ENCODE measurements around the gene DGKK. TPM values are rescaled to one million over a fixed set of nuclear protein-coding genes. Genes with fewer than 3 reads are reported as not detected.

The DGKK gene
- total RNA-seq, 2 donors from 2014 or later = not detected

DNA sequence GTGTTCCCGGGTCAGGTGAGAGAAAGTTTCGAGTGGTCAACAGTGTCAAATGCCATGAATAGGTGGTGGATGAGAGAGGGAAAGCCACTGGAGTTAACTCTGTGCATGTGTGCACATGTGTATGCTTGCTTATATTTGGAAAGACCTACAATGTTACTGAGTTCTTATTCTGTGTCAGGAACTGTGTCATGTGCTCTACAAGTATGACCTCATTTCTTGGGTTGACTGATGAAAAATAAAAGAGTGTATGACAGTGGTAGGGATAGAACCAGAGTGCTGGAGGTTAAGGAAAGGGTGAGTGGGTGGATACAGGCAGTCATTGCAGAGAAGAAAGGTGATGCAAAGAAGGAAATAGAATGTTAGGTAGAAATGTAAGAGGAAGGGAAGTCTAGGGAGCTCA, 22.1 kb upstream of the DGKK start:
- WGBS, 2 donors = 52 to 60% methylated on average over 2 of the region's 2 CpGs
- no peaks in the 10 kb centered on the region for H3K36me3 ChIP-seq (replicated peaks in 1 of 2; ENCODE audit: insufficient read depth in 1 of 2, low read depth in 2 of 2)
- no peaks in the 10 kb centered on the region for H3K27me3 ChIP-seq
- DNase-seq = no peak
- H3K4me3 ChIP-seq = no peak overlapping the region
- no peak overlapping the region for H3K27ac ChIP-seq
- TF ChIP-seq, protein P1, sequence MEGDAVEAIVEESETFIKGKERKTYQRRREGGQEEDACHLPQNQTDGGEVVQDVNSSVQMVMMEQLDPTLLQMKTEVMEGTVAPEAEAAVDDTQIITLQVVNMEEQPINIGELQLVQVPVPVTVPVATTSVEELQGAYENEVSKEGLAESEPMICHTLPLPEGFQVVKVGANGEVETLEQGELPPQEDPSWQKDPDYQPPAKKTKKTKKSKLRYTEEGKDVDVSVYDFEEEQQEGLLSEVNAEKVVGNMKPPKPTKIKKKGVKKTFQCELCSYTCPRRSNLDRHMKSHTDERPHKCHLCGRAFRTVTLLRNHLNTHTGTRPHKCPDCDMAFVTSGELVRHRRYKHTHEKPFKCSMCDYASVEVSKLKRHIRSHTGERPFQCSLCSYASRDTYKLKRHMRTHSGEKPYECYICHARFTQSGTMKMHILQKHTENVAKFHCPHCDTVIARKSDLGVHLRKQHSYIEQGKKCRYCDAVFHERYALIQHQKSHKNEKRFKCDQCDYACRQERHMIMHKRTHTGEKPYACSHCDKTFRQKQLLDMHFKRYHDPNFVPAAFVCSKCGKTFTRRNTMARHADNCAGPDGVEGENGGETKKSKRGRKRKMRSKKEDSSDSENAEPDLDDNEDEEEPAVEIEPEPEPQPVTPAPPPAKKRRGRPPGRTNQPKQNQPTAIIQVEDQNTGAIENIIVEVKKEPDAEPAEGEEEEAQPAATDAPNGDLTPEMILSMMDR (IDR thresholded peaks at IDR 0.05) = no peak
- no peak for TF ChIP-seq POLR2A (IDR thresholded peaks at IDR 0.05)
- intact Hi-C loops (cut with DNase I) = no loop called here
- H3K4me1 ChIP-seq = no peaks in the 10 kb centered on the region
- no peak for ATAC-seq
- no peaks in the 10 kb centered on the region for H3K9me3 ChIP-seq

DNA sequence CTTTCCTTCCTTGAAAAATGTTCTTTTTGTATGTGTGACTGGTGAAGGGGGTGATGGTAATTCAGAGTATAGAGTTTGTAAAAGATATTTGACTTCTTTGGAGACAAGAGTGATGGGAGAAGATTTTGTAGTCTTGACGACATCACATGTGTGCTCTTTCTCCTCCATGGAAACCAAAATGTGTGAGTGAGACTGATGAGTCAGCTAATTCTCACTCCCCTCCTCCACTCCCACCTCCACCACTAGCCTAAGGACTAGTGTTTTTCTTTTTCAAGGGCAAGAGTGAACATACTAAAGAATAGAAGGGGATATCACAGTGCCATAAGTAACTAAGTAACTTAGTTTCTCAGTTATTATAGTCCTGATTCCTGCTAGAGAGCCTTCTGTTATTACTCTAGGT, 14.0 kb upstream of the DGKK start:
- no peak overlapping the region for H3K27ac ChIP-seq
- H3K9me3 ChIP-seq = no peaks in the 10 kb centered on the region
- no peaks in the 10 kb centered on the region for H3K27me3 ChIP-seq
- H3K4me1 ChIP-seq = no peaks in the 10 kb centered on the region
- intact Hi-C loops (cut with DNase I) = no loop called here
- no peak for DNase-seq
- TF ChIP-seq POLR2A (IDR thresholded peaks at IDR 0.05) = no peak
- TF ChIP-seq, protein P1 (IDR thresholded peaks at IDR 0.05) = no peak
- H3K4me3 ChIP-seq = no peak overlapping the region
- no peak for ATAC-seq
- WGBS, 2 donors = 54 to 58% methylated on average over 1 of the region's 1 CpG
- no peaks in the 10 kb centered on the region for H3K36me3 ChIP-seq (replicated peaks in 1 of 2; ENCODE audit: insufficient read depth in 1 of 2, low read depth in 2 of 2)

DNA sequence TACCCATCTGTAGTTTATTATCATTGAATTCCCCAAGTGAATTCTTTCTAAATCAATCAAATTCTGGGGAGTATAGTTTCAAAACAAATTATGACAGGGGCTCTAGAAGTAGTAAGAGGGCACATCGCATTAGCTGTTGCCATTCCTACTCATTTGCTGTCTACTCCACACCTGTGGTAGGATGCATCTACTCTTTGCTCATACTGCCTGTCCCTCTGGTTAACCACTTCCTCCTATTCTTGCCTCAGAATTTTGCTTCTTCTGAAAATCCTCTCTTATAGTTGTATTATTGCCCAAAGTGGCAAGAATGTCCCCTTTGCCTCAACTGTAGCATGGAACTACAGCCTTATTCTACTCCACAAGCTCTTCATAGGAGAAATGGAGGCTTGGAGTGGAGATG, 12.7 kb upstream of the DGKK start:
- Histone ChIP-seq H3K27me3 (no peaks in the 10 kb centered on the region), H3K9me3 (no peaks in the 10 kb centered on the region), H3K27ac (no peak overlapping the region), H3K4me1 (no peaks in the 10 kb centered on the region), H3K4me3 (no peak overlapping the region), H3K36me3 (replicated peaks in 1 of 2; ENCODE audit: insufficient read depth in 1 of 2, low read depth in 2 of 2) (no peaks in the 10 kb centered on the region)
- intact Hi-C loops (cut with DNase I) = no loop called here
- TF ChIP-seq POLR2A (IDR thresholded peaks at IDR 0.05) = no peak
- TF ChIP-seq, protein P1 (IDR thresholded peaks at IDR 0.05) = no peak
- DNase-seq (no peak), ATAC-seq (no peak)
- WGBS, 2 donors = 0 to 100% methylated on average over 1 of the region's 1 CpG

DNA sequence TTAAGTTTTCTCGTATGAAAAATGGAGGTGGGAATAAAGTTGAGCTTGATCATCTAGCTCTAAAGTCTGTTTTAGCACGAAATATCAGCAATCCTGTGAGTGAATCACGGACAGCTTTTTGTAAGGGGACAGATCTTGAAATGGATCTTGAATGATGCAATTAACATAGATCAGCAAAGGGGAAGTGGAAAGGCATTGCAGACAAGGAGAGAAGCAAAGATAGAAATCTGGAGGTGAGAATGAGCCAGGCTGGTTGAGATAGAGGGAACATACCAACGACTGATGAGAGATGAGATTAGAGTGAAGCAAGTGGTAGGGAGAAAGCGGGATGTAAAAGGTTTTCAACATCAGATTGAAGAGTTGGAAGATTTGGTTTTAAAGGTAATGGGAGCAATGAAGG, 4.6 kb upstream of the DGKK start:
- TF ChIP-seq POLR2A (IDR thresholded peaks at IDR 0.05) = no peak
- TF ChIP-seq, protein P1 (IDR thresholded peaks at IDR 0.05) = no peak
- Histone ChIP-seq H3K27ac (no peak overlapping the region), H3K27me3 (no peaks in the 10 kb centered on the region), H3K4me1 (peaks cover 5% of the 10 kb centered on the region), H3K4me3 (no peak overlapping the region), H3K36me3 (replicated peaks in 1 of 2; ENCODE audit: insufficient read depth in 1 of 2, low read depth in 2 of 2) (no peaks in the 10 kb centered on the region), H3K9me3 (no peaks in the 10 kb centered on the region)
- no peak for DNase-seq
- intact Hi-C loops (cut with DNase I) = no loop called here
- WGBS, 2 donors = 41 to 47% methylated on average over 5 of the region's 5 CpGs
- no peak for ATAC-seq

DNA sequence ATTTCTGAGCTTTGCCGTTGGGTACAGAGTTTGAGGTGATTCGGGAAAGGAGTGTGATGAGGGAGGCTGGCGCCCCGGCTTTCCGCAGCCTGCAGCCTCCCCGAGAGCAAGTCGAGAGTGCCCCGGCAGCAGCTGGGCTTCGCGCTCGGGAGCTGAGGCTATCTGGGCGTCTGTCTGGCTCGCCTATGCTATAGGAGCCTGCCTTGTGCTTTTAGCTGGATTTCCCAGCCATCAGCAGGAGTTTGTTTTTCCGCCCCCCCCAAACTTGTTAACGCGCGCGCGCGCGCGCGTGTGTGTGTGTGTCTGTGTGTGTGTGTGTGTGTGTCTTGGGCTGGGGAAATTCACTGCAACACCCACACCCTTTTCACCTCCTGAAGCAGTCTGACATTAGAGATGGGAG, 765 bp upstream of the DGKK start:
- WGBS, 2 donors = 2% methylated on average over 22 of the region's 23 CpGs; no CpG with 5 or more reads in 1 of the 2 donors
- intact Hi-C loops (cut with DNase I) = no loop called here

More for the DNA sequence above, 765 bp upstream of the DGKK start:
- TF ChIP-seq, protein P1 (IDR thresholded peaks at IDR 0.05) = no peak
- no peak for TF ChIP-seq POLR2A (IDR thresholded peaks at IDR 0.05)
- Histone ChIP-seq H3K27me3 (no peaks in the 10 kb centered on the region), H3K9me3 (no peaks in the 10 kb centered on the region), H3K27ac (no peak overlapping the region), H3K4me3 (no peak overlapping the region), H3K36me3 (replicated peaks in 1 of 2; ENCODE audit: insufficient read depth in 1 of 2, low read depth in 2 of 2) (no peaks in the 10 kb centered on the region), H3K4me1 (peaks cover 5% of the 10 kb centered on the region)
- DNase-seq (no peak), ATAC-seq (no peak)
